ENCODE results near the gene LY6G6D.

Gene LY6G6D

DNA sequence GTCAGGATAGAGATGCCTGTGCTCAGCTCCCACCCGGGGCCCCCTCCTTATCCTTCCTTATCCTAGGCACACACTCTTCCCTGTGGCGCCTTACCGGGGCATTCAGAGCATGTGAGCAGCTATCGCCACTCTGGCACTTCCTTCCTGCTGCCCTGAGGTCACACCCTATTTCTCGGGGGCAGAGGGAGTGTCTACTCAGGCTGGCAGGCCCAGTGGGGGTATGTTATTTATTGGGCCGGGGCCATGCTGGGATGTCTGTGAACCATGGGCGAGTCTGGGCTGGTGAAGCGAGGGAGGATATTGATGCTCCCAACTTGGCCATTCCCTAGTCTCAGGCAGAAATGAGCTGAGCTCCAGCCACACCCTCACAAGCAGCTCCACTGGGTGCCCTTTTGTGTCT lies 3.9 kb upstream of the LY6G6D start:
- peak; percentile 21 for DNase-seq (ENCODE audit: low read depth)
- TF ChIP-seq CTCF (IDR thresholded peaks at IDR 0.05; ENCODE audit: insufficient read depth, low read depth, low read length, missing control alignments) = no peak
- H3K4me3 ChIP-seq (ENCODE audit: low read length) = no peak overlapping the region

- peak; percentile 52 for DNase-seq (ENCODE audit: low read depth)
Observed at GRCh38 chr6:31712296-31712695, 2.9 kb upstream of the LY6G6D start.

DNA sequence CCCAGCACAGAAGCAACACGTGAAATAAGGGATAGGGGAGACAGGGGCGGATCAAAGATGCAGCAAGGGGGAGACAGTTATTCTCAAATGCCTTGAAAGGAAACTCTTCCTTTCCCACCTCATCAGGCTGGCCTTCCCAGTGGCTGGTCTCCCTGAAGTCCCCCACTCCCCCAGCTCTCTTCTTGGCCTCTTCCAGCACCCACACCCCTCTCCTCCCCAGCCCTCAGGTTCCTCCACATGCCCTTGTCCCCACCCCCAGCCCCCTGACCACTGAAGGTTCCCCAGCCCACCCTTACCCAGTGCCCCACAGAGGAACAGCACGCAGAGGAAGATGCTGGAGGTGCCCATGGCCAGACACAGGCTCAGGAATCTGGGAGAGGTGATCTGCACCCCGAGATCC lies 1.7 kb upstream of the LY6G6D start:
- TF ChIP-seq CTCF (IDR thresholded peaks at IDR 0.05; ENCODE audit: insufficient read depth, low read depth, low read length, missing control alignments) = no peak
- no peak overlapping the region for H3K4me3 ChIP-seq (ENCODE audit: low read length)
- DNase-seq (ENCODE audit: low read depth) = no peak

More at GRCh38 chr6:31712296-31712695, 2.9 kb upstream of the LY6G6D start:
- H3K4me3 ChIP-seq (ENCODE audit: low read length) = no peak overlapping the region
- peak; percentile 50 for TF ChIP-seq CTCF (IDR thresholded peaks at IDR 0.05; ENCODE audit: insufficient read depth, low read depth, low read length, missing control alignments)

- no peak for DNase-seq (ENCODE audit: low read depth)
- no peak for TF ChIP-seq CTCF (IDR thresholded peaks at IDR 0.05; ENCODE audit: insufficient read depth, low read depth, low read length, missing control alignments)
- H3K4me3 ChIP-seq (ENCODE audit: low read length) = no peak overlapping the region
Observed at GRCh38 chr6:31713991-31714684, 1.0 kb upstream of the LY6G6D start.

DNA sequence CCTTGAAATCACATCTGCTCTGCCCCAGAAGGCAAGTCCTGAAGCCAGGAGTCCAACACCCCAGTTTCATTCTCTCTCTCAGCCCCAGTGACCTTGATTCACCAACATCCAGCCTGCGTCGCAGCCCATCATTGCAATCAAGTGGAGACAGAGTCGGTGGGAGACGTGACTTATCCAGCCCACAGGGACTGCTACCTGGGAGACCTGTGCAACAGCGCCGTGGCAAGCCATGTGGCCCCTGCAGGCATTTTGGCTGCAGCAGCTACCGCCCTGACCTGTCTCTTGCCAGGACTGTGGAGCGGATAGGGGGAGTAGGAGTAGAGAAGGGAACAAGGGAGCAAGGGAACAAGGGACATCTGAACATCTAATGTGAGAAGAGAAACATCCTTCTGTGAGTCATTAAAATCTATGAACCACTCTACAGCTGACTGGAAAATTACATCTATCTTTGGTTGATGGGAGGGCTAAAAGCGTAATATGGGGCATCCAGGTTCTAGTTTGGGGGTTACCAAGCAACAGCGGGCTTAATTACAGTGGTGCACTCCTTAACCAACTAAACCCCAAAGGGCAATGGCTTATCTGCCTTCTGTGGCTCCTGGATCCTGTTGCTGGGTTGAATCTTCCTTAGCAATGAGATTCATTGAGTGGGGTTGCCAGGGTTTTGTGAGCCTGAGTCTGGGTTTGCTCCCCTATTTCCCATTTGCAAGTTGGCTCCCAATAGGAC lies 2.5 kb downstream of the LY6G6D start:
- TF ChIP-seq CTCF (IDR thresholded peaks at IDR 0.05; ENCODE audit: insufficient read depth, low read depth, low read length, missing control alignments) = peak; percentile 28
- DNase-seq (ENCODE audit: low read depth) = peak; percentile 57

DNA sequence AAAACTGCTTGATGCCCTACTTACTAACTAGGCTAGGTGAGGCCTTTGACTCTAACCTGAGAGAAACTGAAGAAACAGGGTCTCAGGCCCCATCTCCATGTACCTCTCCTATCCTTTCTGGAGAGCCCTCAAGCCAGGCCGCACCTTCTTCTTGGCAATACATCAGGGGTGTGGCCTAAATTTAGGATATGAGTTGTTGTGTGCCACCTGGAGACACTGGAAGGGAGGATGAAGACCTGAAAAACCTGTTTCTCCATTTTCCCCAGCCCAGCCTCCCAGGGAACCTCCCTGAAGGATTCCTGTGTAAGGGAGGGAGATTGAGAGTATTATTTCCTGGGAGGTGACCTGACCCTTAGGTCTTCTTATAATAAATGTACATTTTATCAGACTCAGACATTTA lies 3.1 kb downstream of the LY6G6D start:
- no peak overlapping the region for H3K4me3 ChIP-seq (ENCODE audit: low read length)
- DNase-seq (ENCODE audit: low read depth) = peak; percentile 94
- TF ChIP-seq CTCF (IDR thresholded peaks at IDR 0.05; ENCODE audit: insufficient read depth, low read depth, low read length, missing control alignments) = no peak

More for the DNA sequence above, 2.5 kb downstream of the LY6G6D start:
- H3K4me3 ChIP-seq (ENCODE audit: low read length) = no peak overlapping the region
